OCI-LY7 (cell line): ENCODE data around the gene CAND2.

ENCODE experiments used
- CTCF ChIP-seq: fragments of 200-600 bp; sonication (generic); conservative IDR thresholded peaks from 2 replicates; pipeline ENCODE4 v1.5.1; 2014; ENCODE audit warnings: mild to moderate bottlenecking, antibody characterized with exemption, low read length, moderate library complexity, mixed read lengths
- EZH2phosphoT487 ChIP-seq: fragments of 200-600 bp; sonication (generic); IDR thresholded peaks from 2 replicates; pipeline ENCODE4 v1.6.1; 2018; ENCODE audit warnings: low read depth, borderline replicate concordance, mild to moderate bottlenecking, mixed run types, antibody characterized with exemption, low read length, moderate library complexity, mixed read lengths

DNA sequence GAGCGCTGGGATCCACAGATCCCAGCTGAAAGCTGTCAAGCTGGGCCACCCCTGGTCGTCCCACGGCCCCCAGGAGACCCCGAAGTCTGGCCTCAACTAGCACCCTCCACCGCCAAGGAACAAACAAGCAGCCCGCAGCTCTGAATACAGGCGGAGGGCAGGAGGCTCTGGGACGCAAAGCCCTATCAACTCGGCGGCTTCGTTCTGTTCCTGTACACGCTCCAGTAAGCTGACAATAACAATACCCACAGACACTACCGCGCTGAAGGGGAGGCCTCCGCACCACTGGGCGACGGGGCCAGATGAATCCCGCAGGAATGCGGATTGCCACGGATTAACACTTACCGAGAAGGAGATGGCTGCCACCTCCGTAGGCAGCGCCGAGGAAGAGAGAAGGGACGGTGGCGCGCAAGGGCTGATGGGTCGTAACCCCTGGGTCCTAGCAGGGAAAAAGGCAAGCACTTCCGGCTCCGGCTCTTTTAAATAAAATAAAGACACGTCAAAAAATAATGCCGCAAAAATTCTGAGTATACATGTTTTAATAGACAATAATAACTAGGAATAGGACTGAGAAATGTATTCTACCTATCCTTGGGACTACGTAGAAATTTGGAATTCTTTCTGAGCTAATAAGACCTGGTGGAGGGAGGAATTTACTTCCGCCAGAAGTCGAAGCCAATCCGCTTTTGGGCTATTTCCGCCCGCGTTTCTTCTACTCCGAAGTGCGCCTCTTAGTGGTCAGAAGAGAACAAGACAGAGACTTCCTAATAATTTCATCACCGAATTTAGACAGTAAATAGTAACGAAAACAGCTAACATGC lies 44.9 kb downstream of the CAND2 start, which contains the start of gene RPL32:
- peak; percentile 93 for TF ChIP-seq CTCF
- no peak for TF ChIP-seq EZH2phosphoT487
